Midbrain (tissue), 1 donor: Measurements from ENCODE around the gene FMN2.
"Not testable (repeated sequence)": the region's sequence is repeated elsewhere in the genome, so short reads cannot be mapped to it uniquely, and the experiment has no call there.

Source experiments
- DNase-seq: peaks from one replicate; lab custom pipeline; 2025; lab: John Stamatoyannopoulos, UW

The FMN2 gene

DNA sequence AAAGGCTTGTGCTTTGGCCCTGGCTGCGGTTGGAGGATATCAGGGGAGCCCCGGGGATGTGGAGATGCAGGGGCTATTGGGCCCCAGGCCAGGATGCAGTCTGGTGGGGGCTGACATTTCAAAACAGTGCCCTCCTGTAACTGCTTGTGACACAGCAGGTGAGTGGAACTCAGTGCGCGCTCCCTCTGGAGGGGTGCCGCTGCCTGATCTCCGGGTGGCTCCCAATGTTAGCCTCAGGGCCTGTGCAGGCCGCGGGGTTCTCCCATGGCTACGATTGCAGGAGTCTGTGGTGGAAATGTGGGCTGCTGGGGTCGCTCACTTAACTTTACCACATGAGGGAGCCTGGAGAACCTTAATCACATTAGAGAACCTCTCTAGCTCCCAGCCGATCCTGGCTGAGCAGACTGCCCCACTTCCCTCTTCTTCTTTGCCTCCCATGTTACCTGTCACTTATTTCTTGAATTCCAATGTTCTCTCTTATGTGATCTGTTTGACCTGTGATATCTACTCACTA lies 163.2 kb downstream of the FMN2 start:
- no peak for DNase-seq

DNA sequence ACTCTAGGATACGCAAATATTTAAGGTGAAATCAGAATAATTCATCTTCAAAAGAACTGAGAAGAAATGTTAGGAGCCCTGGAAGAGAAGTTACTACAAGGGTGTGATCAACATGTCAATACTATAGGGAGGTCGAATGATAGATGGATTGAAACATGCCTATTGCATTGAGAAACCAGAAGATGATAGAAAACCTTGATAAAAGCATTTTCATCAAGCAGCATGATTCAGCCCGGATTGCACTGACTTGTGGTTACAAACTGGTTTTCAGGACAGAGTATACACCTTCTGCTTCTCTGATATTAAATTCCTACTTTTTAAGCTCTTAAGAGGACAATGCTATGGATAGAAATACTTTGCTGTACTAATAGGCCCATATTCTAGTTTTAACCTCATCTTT lies 164.2 kb downstream of the FMN2 start:
- no peak for DNase-seq

DNA sequence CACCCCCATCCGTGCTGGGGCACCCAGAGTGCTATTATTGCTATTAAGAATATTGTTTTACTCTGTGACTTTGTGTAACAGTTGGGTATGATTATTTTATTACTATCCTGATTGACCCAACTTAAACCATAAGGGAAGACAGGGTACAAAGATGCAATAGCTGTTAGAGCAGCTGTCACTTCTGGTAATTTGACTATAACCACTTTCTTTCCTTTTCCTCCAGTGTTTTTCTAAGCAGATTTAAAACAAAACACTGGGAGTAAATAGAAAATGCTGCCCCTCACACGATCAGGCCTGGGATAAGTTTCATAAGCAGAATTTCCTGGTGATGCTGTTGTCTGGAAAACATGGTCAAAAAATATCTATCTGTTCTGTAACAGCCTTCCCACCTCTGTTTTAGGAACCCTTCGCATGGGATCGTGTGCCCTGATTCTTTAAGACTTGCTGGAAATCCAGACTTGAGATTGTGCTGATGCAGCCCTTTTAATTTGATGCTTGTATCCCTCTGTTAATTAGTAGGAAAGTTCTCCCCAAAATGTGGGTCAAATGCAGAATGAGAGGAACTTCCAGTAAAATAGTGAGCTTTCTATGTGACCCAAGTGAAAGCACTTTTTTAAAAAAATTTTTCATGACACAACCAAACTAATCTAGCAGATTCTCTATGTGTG lies 165.3 kb downstream of the FMN2 start:
- DNase-seq = no peak

DNA sequence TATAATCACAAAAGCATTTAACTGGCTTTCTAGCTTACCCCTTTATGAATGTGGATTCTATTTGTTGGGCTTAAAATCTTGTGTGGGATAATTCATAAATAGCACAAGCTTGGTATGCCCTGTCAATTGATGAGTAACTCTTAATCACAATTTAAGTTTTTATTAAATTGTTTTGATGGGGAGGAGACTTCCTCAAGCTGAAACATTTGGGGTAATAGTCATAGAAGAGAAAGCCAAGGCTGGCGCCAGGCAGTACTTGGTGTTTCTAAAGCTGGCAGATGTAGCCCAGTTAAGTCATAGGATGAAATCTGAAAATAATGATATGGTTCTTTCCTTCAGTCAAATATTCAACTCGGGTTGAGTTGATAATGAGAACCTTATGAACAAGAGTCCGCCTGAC lies 167.2 kb downstream of the FMN2 start:
- no peak for DNase-seq

DNA sequence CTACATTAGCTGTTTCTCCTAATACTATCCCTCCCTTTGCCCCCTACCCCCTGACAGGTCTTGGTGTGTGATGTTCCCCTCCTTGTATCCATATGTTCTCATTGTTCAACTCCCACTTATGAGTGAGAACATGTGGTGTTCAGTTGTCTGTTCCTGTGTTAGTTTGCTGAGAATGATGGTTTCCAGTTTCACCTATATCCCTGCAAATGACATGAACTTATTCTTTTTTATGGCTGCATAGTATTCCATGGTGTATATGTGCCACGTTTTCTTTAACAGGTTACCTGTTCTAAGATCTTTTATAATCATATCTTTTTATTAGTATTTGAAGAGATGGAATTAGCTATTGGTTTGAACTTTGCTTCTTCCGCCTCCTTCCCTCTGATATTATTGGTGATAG lies 172.8 kb downstream of the FMN2 start:
- not testable (repeated sequence) for DNase-seq

DNA sequence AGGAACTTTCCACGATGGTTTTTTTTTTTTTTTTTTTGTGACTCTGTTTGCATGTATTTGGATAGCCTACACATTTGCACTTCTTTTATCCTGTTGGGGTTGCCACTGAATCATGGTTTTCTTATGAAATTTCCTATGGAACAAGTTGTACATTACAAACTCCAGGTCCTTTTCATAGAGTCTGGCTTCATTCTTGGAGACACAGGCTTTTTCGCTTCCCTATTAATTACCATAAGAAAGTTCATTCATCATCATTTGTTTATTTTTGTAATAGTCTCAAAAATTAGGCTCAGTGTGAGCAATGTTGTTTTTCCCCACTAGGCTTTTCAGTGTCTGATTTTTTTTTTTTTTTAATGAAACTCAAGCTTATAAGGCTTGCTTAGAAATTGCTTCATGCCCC lies 179.4 kb downstream of the FMN2 start:
- no peak for DNase-seq

DNA sequence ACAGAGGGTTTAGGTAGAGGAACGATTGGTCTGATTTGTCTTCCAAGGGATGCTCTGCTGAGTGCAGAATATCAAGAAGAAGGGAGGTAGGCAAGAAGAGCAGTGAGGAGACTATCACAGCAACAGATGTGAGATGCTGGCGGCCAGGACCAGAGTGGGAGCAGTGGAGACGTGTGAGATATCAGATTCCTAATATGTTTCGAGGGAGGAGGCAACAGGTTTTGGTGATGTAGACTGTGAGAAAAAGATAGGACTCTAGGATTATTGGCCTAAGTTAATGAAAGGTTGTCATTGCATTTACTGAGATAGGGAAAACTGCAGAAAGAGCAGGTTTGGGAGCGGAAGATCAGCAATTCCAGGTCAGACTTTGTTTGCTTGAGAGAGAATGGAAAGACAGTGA lies 182.9 kb downstream of the FMN2 start:
- no peak for DNase-seq

DNA sequence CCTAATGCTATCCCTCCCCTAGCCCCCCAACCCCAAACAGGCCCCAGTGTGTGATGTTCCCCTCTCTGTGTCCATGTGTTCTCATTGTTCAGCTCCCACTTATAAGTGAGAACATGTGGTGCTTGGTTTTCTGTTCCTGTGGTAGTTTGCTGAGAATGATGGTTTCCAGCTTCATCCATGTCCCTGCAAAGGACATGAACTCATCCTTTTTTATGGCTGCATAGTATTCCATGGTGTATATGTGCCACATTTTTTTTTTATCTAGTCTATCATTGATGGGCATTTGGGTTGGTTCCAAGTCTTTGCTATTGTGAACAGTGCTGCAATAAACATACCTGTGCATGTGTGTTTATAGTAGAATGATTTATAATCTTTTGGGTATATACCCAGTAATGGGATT lies 183.5 kb downstream of the FMN2 start:
- DNase-seq = not testable (repeated sequence)

DNA sequence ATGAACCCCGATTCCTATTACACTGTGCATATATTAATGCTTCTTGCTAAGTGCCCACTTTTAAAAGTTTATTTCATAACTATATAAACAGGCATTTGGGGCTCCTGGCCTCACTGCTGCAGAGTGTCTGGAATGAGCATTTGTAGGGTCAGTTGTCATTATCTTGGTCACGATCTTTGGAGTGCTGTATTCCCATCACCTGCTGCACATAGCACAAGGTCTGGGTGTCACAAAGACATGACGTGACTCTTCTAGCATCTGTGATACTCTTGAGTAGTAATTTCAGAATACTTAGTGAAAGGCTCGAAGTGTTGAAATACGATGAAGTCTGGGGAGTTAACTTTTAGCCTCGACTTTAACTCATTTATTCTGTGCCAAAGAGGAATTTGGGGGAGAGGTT lies 186.4 kb downstream of the FMN2 start:
- DNase-seq = no peak

DNA sequence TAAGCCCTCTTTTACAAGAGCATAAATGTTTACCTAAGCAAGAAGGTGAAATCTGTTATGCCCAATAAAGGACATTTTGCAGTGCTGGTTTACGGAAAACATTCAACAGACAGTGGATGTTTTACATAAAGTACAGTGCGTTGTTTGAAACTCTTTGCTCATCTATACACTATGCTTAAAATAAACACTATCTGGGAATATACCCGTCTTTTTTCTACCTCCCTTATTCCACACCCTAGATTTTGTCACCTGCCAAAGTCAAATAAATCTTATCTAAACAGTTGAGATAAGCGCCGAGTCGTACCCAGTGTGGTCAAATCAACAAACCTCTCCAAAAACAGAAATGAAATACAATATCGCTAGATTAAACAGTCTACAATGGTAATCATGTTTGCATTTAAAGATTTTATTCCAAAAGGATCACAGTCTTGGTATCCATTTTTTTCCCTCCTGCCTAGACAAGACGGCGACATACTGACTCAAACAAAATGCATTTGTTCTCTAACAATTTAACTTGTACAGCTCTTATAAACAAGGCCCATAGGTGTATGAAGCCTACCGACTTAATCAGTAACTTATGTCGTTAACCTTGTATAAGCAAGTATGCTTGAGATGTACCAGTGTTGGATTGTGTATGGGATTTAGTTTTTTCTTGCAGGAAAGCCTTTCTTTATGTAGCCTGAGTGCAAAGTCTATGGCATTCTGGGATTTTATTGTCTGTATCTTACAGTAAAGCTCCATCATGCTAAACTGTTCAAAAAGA lies 189.1 kb downstream of the FMN2 start:
- DNase-seq = no peak

DNA sequence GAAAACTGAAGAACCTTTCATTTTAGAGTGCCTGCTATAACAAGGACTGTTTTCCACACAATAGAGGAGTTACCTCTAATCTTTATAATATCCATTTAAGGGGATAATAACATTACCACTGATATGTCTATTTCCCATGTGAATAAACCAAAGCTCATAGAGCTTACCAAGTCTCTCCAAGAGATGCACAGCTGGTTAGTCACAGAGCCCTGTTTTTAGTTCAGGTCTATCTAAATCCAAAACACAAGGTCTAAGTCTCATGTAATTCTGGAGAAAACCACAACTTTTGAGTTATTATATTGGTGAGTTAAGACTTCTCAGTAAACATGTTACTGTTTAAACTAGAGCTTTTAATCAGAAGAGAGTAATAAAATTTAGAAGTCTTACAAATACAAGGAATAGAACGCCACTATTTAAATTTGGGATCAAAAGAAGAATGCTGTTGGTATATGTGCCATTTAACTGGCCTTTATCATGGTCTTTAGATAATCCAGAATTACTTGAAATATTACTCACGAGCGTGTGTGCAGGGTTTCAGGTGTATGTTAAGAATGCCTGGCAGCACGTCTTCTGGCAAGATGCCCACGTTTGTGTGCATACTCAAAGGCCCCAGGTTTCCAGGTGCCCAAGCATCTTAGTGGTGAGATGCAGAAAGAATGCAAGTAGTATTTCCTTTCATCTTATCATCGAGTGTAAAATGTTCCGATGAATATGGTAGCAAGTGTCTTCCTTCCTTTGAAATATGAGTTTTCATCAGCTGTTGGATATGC lies 190.6 kb downstream of the FMN2 start:
- DNase-seq = no peak

DNA sequence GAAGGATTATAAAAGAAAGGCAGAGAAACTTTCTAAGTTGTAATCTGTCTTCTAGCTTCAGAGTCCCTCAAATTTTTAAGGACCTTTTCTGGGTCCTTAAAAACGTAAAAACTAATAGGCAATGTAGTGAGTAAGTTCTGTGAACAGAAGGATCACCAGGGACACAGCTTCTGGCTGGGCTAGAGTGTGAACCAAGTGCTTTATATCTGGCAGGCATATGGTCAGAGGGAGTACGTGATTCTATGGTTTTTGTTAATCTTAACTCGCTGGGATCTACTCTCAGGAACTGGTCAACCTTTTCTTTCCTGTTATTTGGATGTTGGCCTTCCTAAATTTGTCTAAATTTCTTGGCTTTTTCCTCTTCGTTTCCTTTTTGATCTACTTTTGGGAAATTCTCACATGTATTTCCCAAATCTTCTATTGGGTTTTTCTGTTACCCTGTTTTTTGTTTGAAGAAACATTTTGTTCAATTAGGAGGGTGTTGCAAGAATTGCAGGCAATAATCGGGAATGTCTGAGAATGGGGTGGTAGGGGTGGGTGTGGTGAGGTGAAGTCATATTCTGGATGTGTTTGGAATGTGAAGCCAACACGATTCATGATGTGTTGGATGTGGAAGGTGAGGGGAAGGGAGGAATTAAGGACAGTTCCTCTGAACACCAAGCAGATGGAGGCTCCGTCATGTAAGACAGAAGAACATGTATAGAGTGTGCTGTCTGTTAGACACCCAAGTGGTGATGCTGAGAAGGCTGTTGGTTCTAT lies 193.2 kb downstream of the FMN2 start:
- no peak for DNase-seq

DNA sequence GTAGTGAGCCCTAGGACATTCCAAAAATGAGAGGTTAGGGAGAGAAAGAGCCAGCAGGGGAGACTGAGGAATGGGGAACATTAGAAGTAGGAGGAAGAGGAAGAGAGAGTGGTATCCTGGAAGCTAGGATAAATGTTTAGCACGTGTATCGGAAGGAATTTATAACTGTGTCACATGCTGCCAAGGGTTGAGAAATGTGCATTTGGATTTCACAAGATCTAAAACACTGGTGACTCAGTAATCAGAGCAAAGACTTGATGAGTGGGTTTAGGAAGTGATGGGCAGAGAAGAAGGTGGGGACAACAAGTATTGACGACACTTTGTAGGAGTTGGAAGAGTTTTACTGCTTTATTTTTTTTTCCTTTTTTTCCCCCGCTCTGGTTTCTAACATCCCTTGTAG lies 193.9 kb downstream of the FMN2 start:
- no peak for DNase-seq

DNA sequence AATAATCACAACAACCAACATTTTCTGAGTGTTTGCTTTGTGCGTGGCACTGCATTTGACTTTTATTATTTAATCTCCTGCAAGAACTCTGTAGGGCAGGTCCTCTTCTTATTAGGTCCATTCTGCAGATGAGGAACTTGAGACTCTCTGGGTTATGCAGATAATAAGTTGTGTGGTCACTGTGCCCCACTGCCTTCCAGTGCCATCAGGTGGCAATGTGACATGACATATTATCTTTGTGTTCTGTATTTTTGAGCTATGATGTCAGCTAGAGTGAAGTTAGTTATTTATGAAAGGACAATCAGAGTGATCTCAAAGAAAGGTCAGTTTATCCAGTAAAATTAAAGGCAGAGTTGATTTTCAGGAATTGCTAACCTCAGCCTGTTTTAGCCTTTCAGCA lies 196.0 kb downstream of the FMN2 start:
- DNase-seq = no peak

DNA sequence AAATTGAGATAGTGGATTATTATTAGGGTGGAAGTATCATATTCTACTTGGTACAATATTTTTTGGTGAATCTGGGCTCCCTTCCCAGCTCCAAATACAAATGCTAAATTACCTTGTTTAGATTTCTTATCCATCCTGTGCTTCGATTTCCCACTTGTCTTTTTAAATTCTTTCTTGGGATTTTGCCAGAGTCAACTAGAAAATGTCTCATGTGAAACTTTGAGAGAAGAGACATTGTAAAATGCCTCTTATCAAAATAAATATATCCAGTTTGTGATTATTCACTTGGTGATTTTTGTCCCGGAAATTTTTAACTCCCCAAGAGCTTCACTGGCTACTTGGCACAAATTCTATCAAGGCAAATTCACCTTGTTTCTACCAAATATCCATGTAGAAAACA lies 202.0 kb downstream of the FMN2 start:
- no peak for DNase-seq

DNA sequence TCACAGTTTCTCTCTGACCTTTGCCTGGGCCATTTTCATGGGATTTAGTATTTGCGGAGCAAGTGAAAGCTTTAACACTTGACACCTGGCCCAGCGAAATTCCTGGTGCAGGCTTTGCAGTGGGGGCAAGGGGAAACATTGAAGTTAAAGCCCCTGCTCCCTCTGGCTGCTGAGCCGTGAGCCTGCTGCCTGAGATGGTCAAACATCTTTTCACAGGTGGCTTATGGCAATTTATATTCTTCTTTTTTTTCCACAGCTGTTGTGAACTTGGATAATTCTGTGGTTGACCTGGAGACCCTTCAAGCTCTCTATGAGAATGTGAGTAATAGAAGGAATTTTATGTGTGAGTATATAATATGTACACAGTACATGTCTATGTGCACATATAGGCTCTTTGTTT lies 202.9 kb downstream of the FMN2 start:
- DNase-seq = no peak

DNA sequence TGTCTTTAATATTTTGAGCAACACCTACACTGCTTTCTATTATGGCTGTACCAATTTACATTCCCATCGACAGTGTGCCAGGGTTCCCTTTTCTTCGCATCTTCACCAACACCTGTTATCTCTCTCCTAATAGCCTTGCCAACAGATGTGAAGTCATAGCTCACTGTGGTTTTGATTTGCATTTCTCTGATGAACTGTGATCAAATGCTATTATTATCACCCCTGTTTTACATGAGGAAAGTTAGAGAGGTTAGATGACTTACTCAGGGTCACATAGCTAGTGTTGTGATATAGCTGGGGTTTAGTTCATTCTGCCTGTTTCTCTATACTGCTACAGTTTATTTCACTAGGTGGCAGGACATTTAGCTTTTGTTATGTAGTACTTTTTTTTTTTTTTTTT lies 204.1 kb downstream of the FMN2 start:
- DNase-seq = no peak

DNA sequence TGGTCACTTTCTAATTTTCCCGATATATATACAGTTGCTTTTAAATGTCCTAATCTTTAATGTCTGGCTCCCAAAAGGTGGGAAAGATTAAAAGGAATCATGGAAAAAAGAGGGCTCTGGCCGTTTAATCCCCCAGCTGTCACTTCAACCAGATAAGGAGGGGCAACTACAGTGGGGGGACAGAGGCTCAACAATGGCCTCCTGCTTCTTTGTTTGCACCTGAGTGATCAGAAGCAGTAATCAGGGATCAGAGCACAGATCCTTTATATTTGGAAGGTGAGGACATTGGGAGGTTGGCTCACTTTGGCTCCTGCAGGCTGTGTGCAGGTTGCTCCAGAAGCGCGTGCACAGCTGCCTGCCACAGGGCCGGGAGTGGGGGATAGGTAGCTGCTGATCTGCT lies 212.8 kb downstream of the FMN2 start:
- DNase-seq = no peak

DNA sequence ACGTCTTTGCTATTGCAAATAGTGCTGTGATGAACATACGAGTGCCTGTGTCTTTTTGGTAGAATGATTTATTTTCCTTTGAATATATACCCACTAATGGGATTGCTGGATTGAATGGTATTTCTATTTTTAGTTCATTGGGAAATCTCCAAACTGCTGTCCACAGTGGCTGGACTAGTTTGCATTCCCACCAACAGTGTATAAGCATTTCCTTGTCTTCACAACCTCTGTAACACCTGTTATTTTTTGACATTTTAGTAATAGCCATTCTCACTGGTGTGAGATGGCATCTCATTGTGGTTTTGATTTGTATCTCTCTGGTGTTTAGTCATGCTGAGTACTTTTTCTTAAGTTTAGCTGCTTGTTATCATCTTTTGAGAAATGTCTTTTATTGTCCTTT lies 215.0 kb downstream of the FMN2 start:
- no peak for DNase-seq

DNA sequence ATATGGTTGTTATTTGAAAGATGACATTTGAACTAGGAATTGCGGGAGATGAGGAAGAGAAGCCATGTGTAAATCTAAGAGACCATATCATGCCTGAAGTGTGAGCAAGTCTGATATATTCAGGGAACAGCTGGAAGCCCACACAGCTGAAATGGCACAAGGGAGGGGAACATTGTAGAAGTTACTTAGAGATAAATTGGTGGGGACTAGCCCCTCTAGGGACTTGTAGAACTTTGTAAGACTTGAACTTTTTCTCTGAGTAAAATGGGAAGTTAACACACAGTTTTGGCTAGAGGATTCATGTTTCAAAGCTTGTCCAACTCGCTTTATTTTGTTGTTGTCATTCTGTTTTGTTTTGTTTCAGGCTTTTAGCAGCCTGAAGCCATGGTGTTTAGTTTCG lies 216.4 kb downstream of the FMN2 start:
- no peak for DNase-seq

DNA sequence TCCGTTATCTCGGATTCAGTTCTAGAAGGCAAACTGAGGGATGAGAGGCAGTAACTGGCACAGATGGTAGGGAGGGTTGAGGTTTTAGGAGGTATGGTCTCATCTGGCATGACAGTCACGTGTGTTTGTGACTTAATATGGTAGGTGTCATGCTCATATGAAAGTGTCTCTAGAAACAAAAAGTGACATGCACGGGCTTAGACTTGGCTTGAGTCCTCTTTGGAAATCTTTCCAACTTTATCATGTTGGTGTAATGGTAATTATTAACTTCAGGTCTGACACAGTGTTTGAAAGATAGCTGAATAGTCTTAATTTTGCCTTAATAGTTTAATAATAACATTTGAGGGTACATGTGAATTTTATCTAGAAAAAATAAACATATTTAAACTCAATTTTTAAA lies 218.1 kb downstream of the FMN2 start:
- DNase-seq = no peak

DNA sequence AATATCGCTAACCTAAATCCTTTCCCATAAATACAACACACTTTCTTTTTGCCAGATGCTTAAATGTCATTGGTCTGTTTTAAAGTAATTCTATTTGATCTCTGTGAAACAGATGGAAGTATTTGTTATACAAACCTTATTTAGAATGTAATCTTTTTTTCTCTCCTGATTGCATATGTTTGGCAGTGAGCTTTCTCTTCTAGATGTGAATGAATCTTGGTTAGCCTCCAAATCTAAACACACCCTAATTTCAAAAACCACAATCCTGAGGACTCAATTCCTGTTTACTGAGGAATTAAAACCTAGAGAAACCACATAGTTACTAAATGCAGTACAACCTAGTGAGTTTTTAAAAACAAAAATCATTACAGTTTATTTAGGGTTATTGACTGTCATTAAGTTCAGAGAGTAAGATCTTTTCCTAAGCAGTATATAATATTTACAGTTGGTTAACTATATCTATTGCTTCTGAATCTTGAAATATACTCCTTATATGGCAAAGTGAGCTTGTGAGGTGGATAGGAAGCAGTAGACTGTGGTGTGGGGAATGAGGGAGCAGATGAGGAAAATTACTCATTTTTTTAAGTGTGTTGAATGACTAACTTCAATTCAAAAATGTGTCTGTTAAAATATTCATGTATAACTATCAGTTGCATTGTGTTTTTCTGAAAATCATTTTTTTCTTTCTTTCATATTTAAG lies 218.7 kb downstream of the FMN2 start:
- DNase-seq = no peak
